ENCODE results near the gene FGFR4. TPM values are rescaled to one million over a fixed set of nuclear protein-coding genes. Genes with fewer than 3 reads are reported as not detected.

FGFR4 gene
- total and polyA plus RNA-seq, 2 experiments from 2014 or later: 43.4 to 150 TPM

- TF ChIP-seq STAT1 (IDR thresholded peaks at IDR 0.05; ENCODE audit: unreplicated experiment): no peak
Observed at GRCh38 chr5:177096162-177097015, 9.7 kb downstream of the FGFR4 start (continued).

GRCh38 chr5:177097016-177097985 lies 10.6 kb downstream of the FGFR4 start:
- no peak for DNase-seq (ENCODE audit: low spot score)
- peaks cover 19% of the 10 kb centered on the region for H3K4me1 Mint-ChIP-seq
- Histone ChIP-seq H4K20me1 (replicated peaks; ENCODE audit: insufficient read depth) (peaks cover 5% of the 10 kb centered on the region; the same call in 1 of the 2 replicates), H3K79me2 (replicated peaks; ENCODE audit: insufficient read depth) (no peaks in the 10 kb centered on the region), H3K27ac (ENCODE audit: low read depth) (no peak overlapping the region), H3F3A (replicated peaks; ENCODE audit: low read depth) (0 out of 2 replicates have a peak, but pooled peaks cover 8% of the 10 kb centered on the region), H3K4me1 (ENCODE audit: insufficient read depth) (peaks cover 18% of the 10 kb centered on the region), H3K9me2 (ENCODE audit: insufficient read depth) (no peaks in the 10 kb centered on the region), H3K36me3 (ENCODE audit: insufficient read depth) (no peaks in the 10 kb centered on the region), H2AFZ (no peak overlapping the region), H3K4me3 (no peak overlapping the region), H3K4me2 (no peak overlapping the region), H3K27me3 (ENCODE audit: insufficient read depth) (no peaks in the 10 kb centered on the region)
- peaks cover 12% of the 10 kb centered on the region for H3K27me3 Mint-ChIP-seq (ENCODE audit: insufficient read depth, low read depth, poor library complexity)
- peak overlapping the region; percentile 48; the same call in 1 of the 2 replicates for H3K27ac Mint-ChIP-seq
- no peak overlapping the region for H3K4me3 Mint-ChIP-seq
- no peak for ATAC-seq
- no peaks in the 10 kb centered on the region for H3K9me3 Mint-ChIP-seq
- no peak for TF ChIP-seq ZNF331 (CRISPR knock-in tag; IDR thresholded peaks at IDR 0.05; ENCODE audit: low read depth)
- H3K36me3 Mint-ChIP-seq (ENCODE audit: low read depth): peaks cover 22% of the 10 kb centered on the region

GRCh38 chr5:177098120-177098469 lies 11.4 kb downstream of the FGFR4 start:
- Mint-ChIP-seq H3K27ac (no peak overlapping the region), H3K4me3 (no peak overlapping the region), H3K4me1 (peaks cover 19% of the 10 kb centered on the region), H3K9me3 (no peaks in the 10 kb centered on the region), H3K27me3 (ENCODE audit: insufficient read depth, low read depth, poor library complexity) (peaks cover 12% of the 10 kb centered on the region), H3K36me3 (ENCODE audit: low read depth) (peaks cover 22% of the 10 kb centered on the region)
- Histone ChIP-seq H3K79me2 (replicated peaks; ENCODE audit: insufficient read depth) (no peaks in the 10 kb centered on the region), H3K27me3 (ENCODE audit: insufficient read depth) (no peaks in the 10 kb centered on the region), H3K4me3 (no peak overlapping the region), H3K36me3 (ENCODE audit: insufficient read depth) (no peaks in the 10 kb centered on the region), H2AFZ (no peak overlapping the region), H4K20me1 (replicated peaks; ENCODE audit: insufficient read depth) (peaks cover 5% of the 10 kb centered on the region; the same call in 1 of the 2 replicates), H3K27ac (ENCODE audit: low read depth) (no peak overlapping the region), H3K9me2 (ENCODE audit: insufficient read depth) (no peaks in the 10 kb centered on the region), H3K4me1 (ENCODE audit: insufficient read depth) (peaks cover 18% of the 10 kb centered on the region), H3K4me2 (no peak overlapping the region), H3F3A (replicated peaks; ENCODE audit: low read depth) (0 out of 2 replicates have a peak, but pooled peaks cover 8% of the 10 kb centered on the region)
- ATAC-seq: no peak; the same call in 2 of the 3 replicates
- 0 out of 4 replicates have a peak, but pooled peaks of 1 of the 2 experiments have one; percentile 14 for TF ChIP-seq CTCF (conservative IDR thresholded peaks at IDR 0.05; ENCODE audit: low read depth in 2 of 2)
- TF ChIP-seq ZNF331 (CRISPR knock-in tag; IDR thresholded peaks at IDR 0.05; ENCODE audit: low read depth): no peak
- no peak for DNase-seq (ENCODE audit: low spot score)

All from GM23338 (cell line).